GM18505 (cell line): ENCODE results near the gene LTN1.
"Not testable (repeated sequence)": the region's sequence is repeated elsewhere in the genome, so short reads cannot be mapped to it uniquely, and the experiment has no call there.

Experiments used
- ATAC-seq: cut with Tn5 transposase; IDR thresholded peaks from one replicate; pipeline ENCODE4 v1.9.1; 2021; ENCODE audit not compliant: unreplicated experiment
- POLR2A ChIP-seq: IDR thresholded peaks from 4 replicates; pipeline ENCODE4 v1.6.1; 2011; ENCODE audit warnings: borderline replicate concordance; ENCODE audit not compliant: insufficient read depth, insufficient read length; ENCODE audit errors: extremely low read depth

Gene LTN1

DNA sequence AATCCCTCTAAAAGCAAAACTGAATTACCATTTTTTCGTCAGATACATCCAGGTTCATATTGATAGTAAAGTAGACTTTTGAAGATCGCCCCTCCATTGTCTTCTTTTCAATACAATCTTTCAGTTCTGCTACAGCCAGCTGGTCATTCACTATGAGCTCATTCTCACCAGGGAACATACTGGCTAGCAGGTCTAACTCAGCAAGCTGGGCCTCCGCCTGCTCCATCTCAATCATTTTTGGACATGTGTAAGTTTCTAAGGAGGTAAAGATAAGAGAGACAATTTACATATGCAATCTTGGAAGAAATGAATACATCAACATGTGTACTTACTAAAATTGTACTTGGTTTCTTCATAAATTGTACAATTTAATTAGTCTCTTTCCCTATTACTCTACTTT, 15.7 kb upstream of the LTN1 start:
- no peak for ATAC-seq
- no peak for TF ChIP-seq POLR2A

DNA sequence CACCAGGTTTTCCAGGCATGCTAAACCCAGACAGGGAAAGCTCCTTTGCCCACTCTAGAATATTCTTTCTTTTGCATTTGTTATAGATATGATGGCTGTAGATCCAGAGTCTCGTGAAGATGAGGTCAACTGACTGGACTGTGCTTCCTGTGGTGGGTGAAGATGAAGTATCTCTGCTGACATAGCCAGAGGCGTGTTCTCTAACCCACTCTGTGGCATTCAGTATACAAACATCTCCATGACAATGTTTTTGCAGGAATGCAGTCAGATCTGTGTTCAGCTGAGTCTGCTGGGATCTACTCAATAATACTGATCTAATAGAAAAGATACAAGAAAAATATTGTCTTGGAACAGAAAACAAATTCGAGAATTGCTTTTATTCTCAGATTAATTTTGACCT, 15.1 kb upstream of the LTN1 start:
- TF ChIP-seq POLR2A: no peak
- ATAC-seq: no peak

DNA sequence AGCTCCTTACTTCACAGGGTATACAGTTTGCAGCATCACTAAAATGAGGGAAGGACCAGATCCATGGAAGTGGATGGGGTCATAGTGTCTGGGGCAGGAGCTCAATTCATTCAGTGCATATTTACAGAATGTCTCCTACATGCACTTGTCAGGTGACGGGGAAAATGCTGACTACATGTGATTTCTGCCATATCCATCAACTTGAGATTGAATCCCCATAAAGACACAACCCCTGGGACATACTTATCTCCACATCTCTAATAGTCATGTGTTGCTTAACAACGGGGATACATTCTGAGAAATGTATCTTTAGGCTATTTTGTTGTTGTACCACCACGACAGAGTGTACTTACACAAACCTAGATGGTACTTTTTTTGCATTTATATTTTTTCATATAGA, 14.5 kb upstream of the LTN1 start:
- no peak for TF ChIP-seq POLR2A
- ATAC-seq: no peak

DNA sequence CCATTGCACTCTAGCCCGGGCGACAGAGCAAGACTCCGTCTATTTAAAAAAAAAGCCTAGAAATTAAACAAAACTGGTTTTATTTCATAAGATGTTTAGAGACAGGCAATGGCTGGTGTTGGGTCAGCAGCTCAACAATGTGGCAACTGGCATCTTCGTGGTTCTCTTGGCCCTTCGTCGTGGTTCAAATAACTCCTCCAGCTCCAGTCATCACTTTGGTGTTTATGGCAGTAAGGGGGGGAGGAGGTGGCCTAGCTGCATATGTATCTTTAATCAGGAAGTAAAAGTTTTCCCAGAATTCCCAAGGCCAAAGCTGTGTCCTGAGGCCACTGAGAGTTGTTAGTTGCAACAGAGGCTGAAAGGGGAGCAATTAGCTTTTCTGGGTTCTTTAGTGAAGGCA, 13.0 kb upstream of the LTN1 start:
- ATAC-seq: no peak
- TF ChIP-seq POLR2A: no peak

DNA sequence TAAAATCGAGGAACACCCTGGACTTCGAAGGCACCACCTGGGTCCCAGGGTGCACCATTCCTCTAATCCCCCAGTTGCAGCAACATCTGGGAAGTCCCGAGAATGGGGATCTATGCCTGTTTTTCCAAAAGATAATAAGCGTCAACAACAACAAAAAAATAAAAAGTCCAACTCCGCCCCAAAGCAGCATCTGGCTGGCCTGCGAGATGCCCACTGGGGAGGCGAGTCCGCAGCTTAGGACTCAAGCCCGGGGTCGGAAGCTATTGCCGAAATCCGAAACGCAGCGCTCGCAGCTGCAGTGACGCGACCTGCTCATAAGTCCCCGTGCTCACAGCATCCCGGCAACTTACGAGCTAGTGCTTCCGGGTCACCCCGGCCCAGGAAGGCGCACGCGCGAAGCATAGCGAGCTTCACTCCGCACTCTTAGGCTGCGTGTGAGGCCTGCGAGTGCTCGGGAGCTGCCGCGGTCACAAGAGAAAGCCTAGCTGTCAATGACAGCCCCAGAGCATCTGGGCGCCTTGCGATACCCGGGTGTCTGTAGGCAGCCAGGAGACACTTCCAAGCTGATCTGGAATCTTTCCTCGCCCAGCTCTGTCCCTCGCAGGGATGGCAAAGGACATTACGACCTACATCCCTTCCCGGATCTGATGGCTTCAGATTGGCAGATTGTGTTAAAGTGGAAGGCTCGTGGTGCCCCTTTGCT, 9.9 kb upstream of the LTN1 start:
- peak; percentile 99 for TF ChIP-seq POLR2A

DNA sequence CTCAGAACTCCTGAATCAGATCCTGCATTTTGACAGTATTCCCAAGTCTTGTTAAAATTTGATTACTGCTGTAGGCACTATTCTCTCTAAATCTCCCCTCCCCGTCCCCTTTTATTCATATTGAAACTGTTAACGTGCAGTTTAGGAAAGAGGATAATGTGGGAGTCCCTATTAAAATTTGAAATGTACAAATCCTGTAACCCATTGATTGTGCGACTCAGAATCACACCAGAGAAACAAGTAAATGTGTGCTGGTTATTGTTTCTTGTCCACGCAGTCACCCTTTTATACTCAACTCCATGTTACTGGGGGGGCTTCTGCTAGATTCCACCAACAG, 584 bp upstream of the LTN1 start:
- no peak for TF ChIP-seq POLR2A
- ATAC-seq: no peak

More for the DNA sequence above, 9.9 kb upstream of the LTN1 start:
- ATAC-seq: peak; percentile 100

DNA sequence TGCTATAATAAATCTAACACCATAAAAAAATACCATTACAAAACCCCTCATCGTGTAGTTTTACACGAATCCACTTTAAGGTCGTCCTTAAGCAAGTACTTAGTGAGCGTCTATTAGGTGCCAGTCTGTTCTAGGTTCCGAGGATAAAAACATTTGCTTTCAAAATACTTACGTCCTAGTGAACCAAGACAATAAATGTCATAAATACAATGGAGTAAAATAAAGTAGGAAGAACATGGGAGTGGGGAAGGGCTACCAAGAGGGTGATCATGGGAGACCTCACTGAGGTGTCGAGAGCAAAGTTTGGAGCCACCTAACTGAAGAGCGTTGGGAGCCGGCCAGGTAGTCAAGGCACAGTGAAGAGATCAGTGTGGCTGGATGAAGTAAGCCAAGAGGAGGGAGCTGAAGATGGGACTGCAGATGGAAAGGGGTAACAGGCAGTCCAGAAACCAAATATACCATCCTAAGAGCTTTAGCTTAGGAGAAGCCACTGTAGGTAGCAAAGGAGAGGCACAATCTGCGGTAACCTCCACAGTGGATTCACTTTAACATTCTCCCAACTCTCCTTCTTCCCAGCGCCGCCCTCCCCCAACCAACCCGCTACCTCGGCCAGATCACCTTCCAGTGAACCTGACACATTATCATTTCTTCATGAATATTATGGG, 684 bp downstream of the LTN1 start:
- no peak for TF ChIP-seq POLR2A
- no peak for ATAC-seq

DNA sequence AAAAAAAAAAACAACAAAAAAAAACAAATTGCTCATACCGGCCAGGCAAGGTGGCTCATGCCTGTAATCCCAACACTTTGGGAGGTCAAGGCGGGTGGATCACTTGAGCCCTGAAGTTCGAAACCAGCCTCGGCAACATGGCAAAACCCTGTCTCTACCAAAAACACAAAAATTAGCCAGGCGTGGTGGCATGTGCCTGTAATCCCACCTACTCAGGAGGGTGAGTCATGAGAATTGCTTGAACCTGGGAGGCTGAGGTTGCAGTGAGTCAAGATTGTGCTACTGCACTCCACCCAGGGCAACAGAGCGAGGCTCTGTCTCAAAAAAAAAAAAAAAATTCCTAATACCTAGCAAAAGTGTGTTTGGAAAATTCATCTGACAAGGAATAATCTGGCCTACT, 4.5 kb downstream of the LTN1 start:
- ATAC-seq: not testable (repeated sequence)

DNA sequence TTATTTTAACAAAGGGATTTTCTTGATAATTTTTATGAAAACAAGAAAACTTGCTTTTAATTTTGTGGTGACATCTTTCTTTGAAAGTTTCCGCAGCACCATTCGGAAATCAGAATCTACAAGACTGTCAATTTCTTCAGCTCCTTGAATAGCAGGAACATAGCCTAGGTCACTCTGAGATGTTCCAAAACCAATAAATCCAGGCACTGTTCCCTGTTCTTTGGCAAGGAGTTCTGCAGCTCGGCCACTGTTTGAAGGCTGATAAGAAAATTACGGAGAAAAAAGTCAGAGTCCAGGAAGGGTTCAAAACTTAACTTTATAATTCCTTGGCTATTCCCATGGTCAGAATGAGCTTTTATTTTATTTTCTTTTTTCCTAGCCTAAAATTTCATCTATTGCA, 6.0 kb downstream of the LTN1 start:
- no peak for TF ChIP-seq POLR2A
- ATAC-seq: no peak

DNA sequence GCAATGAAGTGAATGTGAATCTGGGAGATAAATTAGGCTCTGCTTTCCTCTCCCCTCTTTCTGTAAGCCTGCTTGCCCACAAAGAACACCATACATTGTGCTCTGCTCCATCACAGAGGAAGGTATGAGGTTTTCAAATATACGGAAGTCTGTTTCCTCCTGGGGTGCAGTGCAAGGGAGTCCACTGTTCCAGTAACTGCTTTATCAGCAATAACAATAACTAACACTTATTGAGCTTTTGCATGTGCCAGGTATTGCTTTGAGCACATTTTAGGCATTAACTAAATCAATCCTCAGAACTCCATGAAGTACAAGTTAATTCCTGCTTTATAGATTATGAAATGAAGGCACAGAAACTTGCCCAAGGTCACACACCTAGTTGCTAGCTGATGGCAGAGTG, 10.0 kb downstream of the LTN1 start:
- no peak for TF ChIP-seq POLR2A
- no peak for ATAC-seq

DNA sequence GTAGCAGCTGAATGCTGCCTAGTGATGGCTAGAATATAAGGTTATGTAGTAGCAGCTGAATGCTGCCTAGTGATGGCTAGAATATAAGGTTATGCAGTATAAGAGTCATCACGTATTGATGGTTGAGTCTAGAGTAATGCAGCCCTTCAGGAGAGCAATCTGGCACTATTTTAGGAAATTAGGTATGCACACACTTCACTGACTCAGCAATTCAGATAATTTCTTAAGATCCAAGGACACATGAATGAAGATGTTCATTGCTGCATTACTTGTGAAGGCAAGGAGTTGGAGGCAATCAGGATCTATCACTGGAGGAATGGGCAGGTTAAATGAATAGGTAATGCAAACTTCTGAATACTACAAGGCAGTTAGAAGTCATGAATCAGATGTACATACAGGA, 13.6 kb downstream of the LTN1 start:
- no peak for TF ChIP-seq POLR2A
- ATAC-seq: no peak

DNA sequence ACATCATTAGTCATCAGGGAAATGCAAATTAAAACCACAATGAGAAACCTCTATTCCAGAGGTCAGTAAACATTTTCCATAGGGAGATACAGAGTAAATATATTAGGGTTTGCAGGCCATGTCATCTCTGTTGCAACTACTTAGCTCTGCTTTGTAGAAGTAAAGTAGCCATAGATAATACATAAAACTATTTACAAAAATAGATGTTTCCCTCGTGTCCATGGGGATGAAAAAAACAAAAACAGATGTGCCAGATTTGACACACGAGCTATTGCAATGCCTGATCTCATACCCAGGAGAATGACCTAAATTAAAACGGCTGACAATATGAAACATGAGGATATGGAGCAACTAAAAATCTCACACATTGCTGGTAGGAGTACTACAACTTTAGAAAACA, 17.3 kb downstream of the LTN1 start:
- no peak for ATAC-seq
- TF ChIP-seq POLR2A: no peak

DNA sequence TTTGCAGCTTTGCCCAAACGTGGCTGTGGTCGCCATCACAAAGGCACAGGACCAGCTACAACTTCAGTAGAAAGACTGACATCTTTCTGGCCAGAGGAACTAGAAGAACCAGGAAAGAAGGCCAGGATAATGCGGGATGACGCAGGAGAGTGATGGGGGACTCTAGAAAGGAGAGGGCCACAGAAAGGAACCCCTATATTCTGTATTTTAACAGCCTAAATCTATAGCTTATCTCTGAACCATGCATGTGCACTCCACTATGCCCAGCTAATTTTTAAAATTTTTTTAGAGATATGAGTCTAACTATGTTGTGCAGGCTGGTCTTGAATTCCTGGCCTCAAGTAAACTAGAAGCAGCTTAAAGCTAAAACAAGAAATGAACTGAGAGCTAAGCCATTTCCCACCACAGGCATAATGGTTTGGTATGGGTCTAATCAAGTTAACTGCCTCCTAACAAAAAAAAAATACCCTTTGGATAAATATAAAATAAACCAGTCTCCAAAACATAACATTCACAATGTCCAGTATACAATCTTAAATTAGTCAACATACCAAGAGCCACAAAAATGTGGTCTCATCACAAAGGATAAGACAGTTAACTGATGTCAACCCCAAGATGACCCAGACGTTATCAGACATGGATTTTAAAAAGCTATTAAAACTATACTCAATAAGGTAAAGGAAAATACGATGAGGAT, 18.0 kb downstream of the LTN1 start:
- TF ChIP-seq POLR2A: no peak
- no peak for ATAC-seq

DNA sequence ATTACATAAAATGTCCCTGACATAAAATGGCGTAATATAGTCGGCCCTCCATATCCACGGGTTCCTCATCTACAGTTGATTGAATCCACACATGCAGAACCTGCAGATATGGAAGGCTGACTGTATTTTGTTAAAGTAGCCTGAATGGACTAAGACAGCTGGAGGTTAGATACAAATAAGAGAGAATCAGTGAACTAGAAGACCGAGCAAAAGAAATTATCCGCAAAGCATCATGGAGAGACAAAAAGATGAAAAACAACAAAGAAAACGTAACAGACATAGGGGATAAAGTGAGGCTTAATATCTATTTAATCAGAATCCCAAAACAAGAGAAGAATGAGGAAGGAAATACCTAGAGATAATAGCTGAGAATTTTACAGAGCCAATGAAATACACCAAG, 20.3 kb downstream of the LTN1 start:
- no peak for ATAC-seq
- no peak for TF ChIP-seq POLR2A
